Pons (tissue), 1 donor: ENCODE results near the gene CLIP4.

Experiments
- DNase-seq: peaks from one replicate; pipeline ENCODE4 v3.0.0-alpha.2; 2016; ENCODE audit warnings: low spot score

Gene CLIP4

DNA sequence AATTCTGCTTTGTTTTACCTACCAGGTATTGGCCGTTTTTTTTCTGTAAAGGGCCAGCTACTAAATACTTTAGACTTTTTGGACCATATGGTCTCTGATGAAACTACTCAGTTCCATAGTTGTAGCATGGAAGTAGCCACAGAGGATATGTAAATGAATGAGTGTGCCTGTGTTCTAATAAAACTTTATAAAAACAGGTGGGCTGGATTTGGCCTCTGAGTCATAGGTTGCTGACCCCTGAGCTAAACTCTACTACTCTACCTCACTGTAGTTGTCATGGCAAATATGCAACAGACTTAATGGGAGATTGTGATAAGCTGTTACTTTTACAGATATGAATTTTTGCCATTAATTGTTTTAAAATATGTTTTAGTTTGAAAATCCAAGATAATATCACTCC lies 19.7 kb downstream of the CLIP4 start:
- no peak for DNase-seq

DNA sequence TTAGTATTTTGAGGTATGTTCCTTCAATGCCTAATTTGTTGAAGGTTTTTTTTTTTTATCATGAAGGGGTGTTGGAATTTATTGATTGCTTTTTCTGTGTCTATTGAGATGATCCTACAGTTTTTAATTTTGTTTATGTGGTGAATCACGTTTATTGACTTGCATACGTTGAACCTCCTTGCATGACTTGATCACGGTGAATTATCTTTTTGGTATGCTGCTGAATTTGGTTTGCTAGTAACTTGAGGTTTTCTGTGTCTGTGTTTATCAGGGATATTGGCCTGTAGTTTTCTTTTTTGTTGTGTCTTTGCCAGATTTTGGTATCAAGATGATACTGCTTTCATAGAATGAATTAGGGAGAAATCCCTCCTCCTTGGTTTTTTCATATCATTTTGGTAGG lies 23.9 kb downstream of the CLIP4 start:
- DNase-seq, result no peak

DNA sequence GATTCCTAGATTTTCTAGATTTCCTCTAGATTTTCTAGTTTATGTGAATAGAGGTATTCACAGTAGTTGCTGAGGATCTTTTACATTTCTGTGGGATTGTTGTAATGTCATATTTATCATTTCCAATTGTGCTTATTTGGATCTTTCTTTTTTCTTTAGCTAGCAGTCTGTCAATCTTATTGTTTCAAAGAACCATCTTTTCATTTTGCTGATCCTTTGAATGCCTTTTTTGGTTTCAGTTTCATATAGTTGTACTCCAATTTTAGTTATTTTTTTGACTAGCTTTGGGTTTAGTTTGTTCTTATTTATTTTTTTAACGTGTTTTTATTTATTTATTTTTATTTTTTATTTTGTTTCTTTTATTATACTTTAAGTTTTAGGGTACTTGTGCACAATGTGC lies 24.5 kb downstream of the CLIP4 start:
- DNase-seq, result no peak

DNA sequence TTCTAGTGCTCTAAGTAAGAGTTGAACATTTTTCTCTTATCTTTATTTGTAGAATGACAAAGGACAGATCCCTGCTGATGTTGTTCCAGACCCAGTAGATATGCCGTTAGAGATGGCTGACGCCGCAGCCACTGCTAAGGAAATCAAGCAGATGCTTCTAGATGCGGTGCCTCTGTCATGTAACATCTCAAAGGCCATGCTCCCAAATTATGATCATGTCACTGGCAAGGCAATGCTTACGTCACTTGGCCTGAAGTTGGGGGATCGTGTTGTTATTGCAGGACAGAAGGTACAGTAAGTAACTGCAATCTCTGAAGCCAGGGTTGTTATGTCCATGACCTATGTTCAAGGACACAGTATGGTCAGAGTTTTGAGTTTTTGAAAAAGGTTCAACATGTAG lies 28.4 kb downstream of the CLIP4 start:
- DNase-seq, result no peak

DNA sequence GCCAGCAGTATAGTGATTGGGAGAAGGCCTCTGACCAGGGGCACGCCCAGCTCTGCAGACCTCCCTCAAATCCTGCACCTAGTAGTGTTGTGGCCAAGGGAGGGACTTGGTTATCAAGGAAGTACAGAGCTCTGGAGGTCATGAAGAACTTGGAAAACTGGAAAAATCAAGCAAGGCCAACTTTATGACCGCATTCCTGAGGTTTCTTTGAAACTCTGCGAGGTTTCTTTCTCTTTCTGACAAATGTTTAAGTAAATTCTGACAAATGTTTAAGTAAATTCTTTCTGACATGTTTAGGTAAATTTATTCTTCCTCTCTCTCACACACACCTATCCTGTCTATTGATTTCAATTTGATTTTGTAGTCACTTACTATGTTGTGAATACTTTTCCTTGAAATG lies 31.0 kb downstream of the CLIP4 start:
- DNase-seq, result no peak

DNA sequence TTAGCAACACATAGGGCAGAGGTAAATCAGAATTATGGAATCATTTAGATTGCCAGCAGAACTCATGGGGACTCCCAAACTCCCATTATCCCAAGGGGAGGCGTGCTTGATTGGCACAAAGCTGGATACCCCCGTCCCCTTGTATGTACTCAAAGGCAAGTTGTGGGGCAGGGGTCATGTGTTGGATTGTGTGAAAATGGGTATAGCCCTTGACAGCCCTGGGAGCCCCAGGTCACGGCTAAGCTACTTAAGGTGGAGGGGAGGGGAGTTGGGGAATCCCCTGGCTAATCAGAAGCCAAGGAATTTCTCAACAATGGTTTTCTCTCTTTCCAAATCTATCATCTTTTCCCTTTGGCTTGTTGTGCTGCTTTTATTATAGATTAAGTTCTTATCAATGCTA lies 32.7 kb downstream of the CLIP4 start:
- no peak for DNase-seq

DNA sequence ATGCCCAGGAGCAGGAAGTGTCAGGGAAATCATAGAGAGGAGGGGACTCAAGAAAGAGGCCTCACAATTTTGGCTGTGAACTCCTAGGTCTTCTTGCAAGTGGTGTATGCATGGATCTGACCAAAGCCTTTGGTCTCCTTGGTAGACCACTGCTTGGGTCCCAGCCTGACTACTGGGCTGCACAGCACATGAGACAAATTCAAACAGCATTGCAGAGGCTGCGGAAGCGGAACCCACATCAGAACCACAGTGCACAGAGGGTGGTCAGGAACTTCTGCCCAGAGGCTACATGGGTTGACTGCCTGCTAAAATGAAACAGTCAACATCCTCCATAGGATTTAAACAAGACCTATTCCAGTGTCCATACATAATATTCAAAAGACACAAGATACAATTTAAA lies 39.4 kb downstream of the CLIP4 start:
- no peak for DNase-seq

DNA sequence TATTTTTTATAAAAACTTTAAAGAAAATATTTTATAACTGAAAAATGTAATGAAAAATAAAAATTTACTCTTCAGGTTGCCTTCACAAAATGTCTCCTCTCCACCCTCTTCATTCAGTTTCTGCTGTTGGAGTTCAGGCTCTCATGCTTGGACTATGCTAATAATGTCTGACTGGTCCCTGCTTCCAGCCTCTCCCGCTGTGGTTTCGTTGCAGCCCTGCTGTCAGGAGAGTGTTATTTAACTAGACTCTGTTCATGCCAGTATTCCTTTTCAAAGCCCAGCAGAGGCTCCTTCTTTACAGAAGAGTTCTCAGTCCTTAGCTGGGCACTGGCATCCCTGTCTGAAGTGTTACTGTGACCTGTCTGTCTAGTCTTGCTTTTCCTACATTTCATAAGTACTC lies 40.4 kb downstream of the CLIP4 start:
- no peak for DNase-seq

DNA sequence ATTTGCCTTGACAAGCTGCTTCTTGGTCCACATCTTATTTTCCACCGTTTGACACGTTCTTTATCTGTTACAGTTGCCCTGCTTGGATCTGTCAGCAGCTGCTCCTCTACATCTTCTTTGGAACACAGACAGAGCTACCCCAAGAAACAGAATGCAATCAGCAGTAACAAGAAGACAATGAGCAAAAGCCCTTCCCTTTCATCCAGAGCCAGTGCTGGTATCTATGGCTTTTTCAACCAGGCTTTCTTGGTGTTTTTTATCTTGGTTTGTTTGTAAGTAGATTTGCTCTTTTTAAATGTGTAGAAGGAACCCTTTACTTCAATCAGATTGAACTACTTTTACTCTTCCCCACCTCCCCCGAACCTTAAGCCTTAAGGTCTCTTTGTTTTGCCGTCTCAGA lies 41.9 kb downstream of the CLIP4 start:
- DNase-seq, result no peak

DNA sequence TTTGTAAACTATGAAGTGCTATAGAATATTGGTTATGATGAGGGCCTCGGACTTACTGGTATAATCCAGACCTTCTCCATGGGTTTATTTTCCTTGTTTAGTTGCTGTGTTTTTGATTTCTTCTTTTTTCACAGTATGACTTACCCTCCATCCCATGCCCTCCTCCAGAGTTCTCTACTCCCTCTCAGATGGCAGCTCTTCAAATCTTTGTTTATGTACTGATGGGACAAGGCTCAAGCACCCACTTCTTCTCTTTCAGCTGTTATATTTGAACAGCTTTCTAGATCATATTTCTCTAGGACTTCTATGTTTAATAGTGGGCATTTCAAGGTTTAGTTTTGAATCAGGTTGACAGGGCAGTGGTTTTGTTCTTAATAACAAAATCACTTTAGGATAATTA lies 43.9 kb downstream of the CLIP4 start:
- DNase-seq, result no peak

DNA sequence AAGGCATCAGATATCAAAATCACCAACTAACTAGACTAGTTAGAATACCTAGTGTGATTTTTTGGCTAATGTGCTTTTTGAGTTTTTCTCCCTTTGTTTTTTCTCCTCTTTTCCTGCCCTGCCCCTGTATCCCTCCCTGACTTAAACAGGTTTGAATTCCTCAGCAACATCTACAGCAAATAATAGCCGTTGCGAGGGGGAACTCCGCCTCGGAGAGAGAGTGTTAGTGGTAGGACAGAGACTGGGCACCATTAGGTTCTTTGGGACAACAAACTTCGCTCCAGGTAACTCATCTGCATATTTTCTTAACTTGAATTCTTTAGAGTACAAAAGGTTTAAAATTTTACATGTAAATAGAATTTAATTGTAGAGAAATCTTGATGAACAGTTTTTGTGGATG lies 45.0 kb downstream of the CLIP4 start:
- no peak for DNase-seq

DNA sequence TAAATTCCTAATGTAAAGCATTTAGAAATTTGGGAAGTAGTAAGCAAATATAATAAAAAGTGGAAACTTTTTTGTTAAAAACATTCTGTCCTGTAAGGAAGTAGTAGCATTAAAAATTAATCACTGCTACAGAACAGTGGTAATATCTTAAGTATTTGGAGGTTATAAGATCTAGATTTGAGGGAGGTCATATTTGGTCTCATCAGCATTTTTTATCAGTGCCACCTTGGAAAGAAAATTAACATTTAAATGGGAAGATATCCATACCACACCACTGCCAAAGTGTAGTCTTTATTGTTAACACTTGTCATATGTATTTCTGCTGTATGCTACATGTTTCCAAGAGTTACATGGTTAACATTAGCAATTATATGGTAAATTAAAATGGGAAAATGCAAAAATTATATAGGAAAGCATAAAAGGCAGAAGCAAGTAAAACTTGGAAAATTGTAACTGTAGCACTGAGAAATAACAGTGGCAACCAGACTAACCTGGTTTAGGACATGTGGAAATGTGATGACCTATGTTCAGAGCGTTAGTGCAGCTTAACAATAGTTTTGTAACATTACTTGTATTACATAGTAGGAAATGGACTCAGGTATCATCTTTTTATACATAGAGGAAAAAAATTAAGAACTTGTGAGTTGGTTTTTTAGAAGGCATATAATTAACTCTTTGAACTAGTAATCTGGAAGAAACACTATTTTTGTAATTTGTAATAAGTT lies 47.2 kb downstream of the CLIP4 start:
- DNase-seq, result no peak

DNA sequence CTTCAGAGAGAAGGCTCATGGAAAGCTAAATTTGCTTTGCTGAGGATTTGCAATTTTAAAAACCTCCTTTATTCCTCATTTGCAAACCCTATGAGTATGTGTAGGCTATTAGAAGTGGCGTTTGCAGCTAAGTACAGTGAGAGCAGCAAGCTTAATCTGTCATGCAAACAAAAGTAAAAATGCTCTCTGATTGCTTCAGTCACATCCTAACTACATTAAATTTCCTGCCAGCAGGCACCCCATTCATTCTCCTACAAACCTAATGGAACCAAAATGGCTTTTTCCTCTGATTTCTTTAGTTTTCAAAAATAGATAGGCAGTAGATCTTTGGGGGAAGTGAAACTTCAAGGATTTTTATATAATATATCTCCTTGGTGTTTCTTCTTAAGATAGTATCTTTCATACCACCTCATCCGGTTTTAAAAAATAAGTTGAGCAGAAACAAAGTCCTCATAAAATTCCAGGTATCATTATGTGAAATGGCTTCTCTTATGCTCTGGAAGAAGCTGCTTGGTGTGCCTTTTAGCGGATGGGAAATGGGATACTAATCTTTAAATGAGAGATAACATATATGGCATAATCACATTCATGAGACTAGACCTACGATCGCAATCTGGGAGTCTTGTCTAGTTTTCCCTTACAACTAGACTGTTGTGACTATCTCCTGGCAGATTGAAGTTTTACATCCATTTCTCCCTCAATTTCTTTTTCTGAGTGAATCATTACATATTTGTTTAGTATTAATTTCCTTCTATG lies 49.1 kb downstream of the CLIP4 start:
- no peak for DNase-seq

DNA sequence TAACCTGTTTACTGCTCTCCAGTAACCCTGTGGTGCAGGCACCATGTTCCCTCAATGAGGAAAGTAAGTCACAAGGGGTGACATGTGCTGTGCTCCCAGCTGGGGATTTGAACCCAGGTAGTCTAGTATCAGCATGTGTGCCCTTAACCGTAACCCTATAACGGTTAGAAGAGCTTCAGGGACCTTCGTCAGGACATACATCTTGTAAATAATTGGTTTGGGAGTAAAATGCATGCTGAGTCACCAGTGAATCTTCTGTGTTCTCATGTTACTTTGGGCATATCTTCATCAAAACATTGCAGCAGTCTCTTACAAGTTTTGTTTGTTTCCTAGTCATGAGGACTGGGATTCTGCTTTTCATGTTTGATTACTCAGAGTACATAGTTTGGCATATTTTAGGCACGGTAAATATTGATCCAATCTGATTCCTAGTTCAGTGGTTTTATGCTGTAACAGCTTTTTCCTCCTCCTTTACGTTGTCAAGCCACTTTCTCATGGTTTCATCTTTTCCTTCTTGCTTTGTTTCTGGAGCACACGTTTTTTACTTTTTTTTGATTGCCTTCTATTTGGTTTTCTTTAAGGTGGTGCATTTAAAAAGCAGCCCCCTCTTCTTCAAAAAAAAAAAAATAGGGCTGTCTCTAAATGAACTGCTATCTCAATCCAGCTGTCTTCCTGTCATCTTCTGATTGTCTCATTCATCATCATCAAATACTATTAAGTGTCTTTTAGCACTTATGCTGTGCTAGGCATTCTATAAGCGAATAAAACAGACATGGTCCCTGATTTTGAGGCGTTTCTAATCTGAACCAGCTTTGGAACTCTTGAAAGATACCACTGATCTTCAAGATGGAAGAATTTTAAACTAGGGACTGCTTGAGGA lies 50.4 kb downstream of the CLIP4 start:
- DNase-seq, result no peak

DNA sequence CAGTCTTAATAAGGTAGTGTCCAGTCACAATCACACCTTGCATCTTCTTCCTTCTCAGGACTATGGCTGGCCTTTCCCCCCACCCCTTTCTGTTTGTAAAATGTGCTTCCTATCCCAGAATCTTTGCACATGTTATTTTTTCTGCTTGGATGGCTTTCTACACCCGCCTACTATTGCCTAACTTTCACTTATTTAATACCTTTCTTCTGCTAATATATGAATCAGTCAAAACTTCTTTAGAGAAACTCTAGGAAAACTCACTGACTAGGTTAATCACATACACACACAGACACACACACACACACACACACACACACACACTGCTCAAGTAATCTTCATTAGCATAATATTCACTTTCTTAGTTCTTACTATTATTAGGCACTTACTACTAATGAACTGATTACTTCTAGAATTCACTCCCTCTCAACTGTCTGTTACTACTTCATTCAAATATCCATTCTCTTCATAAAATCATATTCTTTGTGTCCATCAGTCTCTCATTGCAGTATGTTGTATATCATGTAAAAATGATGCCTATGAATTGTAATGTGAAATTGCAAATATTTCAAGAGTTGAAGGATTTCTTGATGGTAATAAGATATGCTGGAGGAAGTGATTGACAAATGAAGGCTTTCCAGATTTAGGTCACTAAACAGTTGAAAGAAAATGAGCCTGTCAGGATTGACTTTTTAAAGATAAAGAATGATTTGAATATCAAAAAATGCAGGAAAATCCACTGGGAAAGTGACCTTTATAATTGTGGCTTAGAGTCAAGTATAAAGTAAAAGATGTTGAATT lies 51.2 kb downstream of the CLIP4 start:
- DNase-seq, result no peak

DNA sequence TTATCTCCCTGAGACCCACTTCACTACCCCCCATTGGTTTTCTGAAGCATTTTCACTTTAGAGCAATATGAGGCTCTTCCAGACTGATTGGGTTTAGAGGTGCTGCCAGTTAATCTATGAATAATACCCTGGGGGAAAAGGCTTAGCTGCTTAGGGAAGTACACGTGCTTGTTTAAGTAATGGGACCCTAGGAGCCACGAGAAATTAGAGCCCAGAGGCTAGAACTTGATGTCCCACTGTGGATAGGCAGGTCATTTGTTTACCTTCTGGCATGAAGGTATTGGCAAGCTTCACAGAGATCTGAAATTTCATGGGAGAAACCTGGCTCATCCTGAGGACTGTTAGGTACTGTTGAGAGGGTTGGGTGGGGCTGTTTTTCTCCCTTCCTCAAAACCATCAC lies 59.7 kb downstream of the CLIP4 start:
- DNase-seq, result no peak

DNA sequence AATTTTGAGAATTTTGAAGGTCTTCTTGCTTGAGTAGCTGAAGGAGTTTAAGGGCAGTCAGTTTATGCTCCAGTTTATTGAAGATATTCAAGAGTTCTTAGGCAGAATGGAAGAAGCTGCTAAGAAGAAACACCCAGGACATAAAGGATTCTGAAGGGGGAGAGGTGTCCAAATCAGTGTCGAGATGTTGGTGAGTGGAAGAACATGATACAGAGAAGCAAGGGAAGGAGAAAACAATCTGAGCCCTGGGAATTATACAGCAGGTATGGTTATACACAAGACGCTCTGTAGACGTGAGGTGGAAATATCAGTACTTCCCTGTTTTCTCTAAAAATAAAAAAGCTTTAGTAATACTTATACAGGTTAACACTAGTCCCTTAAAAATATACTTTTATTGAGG lies 60.1 kb downstream of the CLIP4 start:
- no peak for DNase-seq

DNA sequence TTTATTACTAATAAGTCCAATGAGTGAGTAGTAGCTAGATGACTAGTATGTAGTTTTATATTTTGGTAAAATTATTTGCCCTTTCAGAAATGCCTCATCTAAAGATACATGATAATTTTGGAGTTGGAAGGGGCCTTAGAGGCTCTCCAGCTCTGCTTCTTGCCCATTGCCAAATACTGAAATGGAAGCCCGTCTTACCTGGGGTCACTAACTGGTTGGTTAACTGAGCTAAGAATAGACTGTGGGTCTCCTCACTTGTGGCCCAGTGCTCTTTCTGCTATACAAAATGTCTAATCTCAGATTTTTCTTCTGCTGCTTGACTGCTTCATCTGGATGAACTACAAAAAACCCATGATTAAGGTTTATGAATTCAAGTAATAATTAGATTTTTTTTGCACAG lies 67.1 kb downstream of the CLIP4 start:
- no peak for DNase-seq

DNA sequence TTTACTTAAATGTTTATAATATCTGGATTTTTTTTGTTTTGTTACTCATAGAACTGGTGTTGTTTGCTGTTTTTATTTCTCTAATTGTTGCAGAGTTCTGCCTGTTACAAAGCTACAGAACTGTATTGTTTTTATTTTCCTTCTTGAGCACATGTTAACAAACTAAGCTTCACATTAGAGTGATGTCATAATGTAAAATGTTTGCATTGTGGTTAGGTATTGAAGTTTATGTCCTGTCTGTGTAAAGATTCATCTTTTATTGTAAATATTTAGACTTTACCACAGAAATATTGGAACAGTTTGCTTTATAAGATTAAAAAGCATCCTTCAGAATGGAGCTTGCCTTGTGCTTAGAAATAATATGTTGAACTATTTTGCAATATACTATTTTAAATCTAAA lies 67.7 kb downstream of the CLIP4 start:
- no peak for DNase-seq

DNA sequence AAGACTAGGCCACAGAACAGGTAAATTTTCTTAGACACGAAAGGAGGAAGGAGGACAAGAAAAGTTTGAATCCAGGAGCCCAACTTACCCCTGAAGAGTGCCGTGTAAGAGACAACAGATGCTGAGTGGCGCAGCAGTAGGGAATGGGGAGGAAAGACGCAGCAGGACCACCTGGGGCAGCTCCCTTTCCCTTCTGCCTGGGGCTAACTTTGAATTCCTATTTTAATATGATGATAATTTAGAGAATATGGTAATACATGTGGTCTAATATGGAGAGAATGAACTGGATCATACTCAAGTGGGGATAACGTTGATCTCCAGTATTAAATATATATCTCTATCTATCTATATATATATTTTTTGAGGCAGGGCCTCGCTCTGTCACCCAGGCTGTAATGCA lies 69.3 kb downstream of the CLIP4 start:
- no peak for DNase-seq

DNA sequence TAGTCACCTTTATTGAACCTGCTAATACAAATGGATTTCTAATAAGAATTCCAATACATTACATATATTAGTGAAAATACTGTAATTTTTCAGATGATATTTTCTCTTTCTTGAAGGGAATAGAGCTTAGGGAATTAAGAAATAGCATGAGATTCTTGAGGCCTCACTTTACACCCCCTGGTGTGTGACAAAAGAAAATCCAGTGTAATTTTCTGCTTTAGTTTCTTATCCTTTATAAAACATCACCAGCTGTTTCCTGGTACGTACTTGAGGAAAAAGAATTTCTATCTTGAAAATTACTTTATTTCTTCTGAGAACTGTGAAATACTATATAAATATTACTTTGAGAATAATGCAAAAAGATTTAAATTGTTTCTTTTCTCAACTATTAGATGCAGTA lies 71.6 kb downstream of the CLIP4 start:
- no peak for DNase-seq

DNA sequence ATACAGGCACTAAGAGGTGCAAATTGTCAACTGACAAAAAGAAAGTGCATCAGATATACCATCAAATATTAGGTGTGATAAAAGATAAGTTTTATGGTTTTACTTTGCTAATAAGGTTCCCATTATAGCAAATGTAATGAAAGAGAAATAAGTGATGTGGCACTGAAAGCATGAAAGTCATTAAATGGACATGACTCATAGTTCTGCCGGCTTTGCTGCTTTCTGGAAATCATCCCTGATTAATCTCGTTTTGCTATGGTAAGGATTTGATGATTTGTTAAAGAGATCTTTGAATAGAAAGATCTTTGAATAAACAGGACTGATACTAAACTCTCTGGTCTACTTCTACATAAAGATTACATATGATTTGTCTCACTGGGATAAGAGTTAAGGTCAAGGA lies 72.7 kb downstream of the CLIP4 start:
- DNase-seq, result no peak
